Measurements from ENCODE around the gene CHCHD1.

DNA sequence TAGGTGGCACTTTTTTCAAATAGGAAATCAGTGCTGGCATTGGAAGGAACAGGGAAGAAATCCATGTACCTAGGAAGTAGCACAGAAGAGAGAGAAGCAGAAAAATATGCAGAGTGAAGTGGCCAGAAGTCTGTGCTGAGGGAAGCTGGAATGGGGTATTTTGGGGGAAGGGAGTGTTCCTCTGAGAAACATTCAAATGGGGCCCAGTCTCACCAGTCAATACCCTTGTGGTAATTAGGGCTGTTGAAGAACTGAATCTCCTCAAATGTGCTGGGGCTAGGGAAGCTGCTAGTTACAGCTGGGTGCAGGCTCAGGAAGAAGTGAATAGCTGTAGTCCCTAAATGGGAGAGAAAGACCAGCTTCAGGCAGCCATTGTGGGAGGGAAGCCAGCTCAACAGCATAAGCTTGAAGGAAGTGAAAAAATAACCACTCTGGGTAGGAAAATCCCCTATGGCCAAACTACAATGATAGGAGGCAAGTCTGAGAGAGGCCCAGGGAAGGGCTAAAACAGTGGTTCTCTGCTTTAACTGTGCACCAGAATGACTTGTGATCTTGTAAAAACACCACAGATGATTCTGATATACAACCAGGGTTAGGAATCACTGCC, 21.9 kb downstream of the CHCHD1 start:
- no peak for TF ChIP-seq POLR2A (IDR thresholded peaks at IDR 0.05)
- no peak for TF ChIP-seq POLR2AphosphoS5 (IDR thresholded peaks at IDR 0.05)
- TF ChIP-seq, protein P1, sequence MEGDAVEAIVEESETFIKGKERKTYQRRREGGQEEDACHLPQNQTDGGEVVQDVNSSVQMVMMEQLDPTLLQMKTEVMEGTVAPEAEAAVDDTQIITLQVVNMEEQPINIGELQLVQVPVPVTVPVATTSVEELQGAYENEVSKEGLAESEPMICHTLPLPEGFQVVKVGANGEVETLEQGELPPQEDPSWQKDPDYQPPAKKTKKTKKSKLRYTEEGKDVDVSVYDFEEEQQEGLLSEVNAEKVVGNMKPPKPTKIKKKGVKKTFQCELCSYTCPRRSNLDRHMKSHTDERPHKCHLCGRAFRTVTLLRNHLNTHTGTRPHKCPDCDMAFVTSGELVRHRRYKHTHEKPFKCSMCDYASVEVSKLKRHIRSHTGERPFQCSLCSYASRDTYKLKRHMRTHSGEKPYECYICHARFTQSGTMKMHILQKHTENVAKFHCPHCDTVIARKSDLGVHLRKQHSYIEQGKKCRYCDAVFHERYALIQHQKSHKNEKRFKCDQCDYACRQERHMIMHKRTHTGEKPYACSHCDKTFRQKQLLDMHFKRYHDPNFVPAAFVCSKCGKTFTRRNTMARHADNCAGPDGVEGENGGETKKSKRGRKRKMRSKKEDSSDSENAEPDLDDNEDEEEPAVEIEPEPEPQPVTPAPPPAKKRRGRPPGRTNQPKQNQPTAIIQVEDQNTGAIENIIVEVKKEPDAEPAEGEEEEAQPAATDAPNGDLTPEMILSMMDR (IDR thresholded peaks at IDR 0.05): no peak
- no peak for TF ChIP-seq EP300 (IDR thresholded peaks at IDR 0.05)

Measured in suprapubic skin (tissue), 4 donors.